K562 (cell line): ENCODE results near the gene GTPBP1. TPM values are rescaled to one million over a fixed set of nuclear protein-coding genes. Genes with fewer than 3 reads are reported as not detected.
A peak's percentile ranks its signal among the peaks of the same experiment; 100 is the strongest.

Source experiments
- CBX2 ChIP-seq: fragments of 200-600 bp; sonication (generic); IDR thresholded peaks from one replicate; pipeline ENCODE4 v1.6.1; 2012; ENCODE audit warnings: mild to moderate bottlenecking, low read length, inconsistent platforms; ENCODE audit not compliant: insufficient read depth, poor library complexity, severe bottlenecking
- CTCF ChIP-seq, 3 experiments: IDR thresholded peaks in 2 of 3; conservative IDR thresholded peaks in 1 of 3; 2 replicates each; pipeline ENCODE4 v1.5.1; 2011 to 2012; ENCODE audit warnings: low read length in 3 of 3, mild to moderate bottlenecking in 3 of 3, control low read depth in 2 of 3, improper control_type of control experiment in 1 of 3, inconsistent platforms in 1 of 3, low read depth in 1 of 3, mixed read lengths in 1 of 3, moderate library complexity in 1 of 3; ENCODE audit not compliant: insufficient read depth in 2 of 3
- ETV1 ChIP-seq: fragments of 450-650 bp; conservative IDR thresholded peaks from 2 replicates; pipeline ENCODE4 v1.6.1; 2016; ENCODE audit warnings: missing genetic modification characterization, control low read depth, low read depth, missing compliant biosample characterization
- EZH2 ChIP-seq: IDR thresholded peaks from 2 replicates; pipeline ENCODE4 v1.6.1; 2012; ENCODE audit warnings: low read depth, mild to moderate bottlenecking, inconsistent platforms, low read length, borderline replicate concordance
- GABPA ChIP-seq: fragments of 200-800 bp; sonication (Bioruptor generic); conservative IDR thresholded peaks from 2 replicates; pipeline ENCODE4 v1.6.1; 2016; ENCODE audit warnings: low read depth, missing genetic modification characterization, missing compliant biosample characterization
- GTF2F1 ChIP-seq: IDR thresholded peaks from 2 replicates; pipeline ENCODE4 v1.6.1; 2011; ENCODE audit warnings: low read depth, low read length, improper control_type of control experiment
- HDAC1 ChIP-seq, 2 experiments: fragments of 450-650 bp; IDR thresholded peaks; 2 replicates each; pipeline ENCODE4 v1.6.1; 2016 to 2017; ENCODE audit warnings: inconsistent platforms in 1 of 2, mild to moderate bottlenecking in 1 of 2, moderate library complexity in 1 of 2
- HDAC2 ChIP-seq: fragments of 450-650 bp; IDR thresholded peaks from 2 replicates; pipeline ENCODE4 v1.6.1; 2016; ENCODE audit warnings: mild to moderate bottlenecking
- MAFG ChIP-seq: fragments of 450-650 bp; conservative IDR thresholded peaks from 2 replicates; pipeline ENCODE4 v1.6.1; 2016; ENCODE audit warnings: missing genetic modification characterization, missing compliant biosample characterization
- MXD1 ChIP-seq: fragments of 250-450 bp; sonication (Bioruptor Pico); IDR thresholded peaks from 2 replicates; pipeline ENCODE4 v1.8.0; 2021; ENCODE audit warnings: borderline replicate concordance, mild to moderate bottlenecking, moderate library complexity; ENCODE audit not compliant: poor library complexity, severe bottlenecking
- PHF8 ChIP-seq: fragments of 200-600 bp; sonication (generic); IDR thresholded peaks from 2 replicates; pipeline ENCODE4 v1.6.1; 2012; ENCODE audit warnings: mixed run types, mild to moderate bottlenecking, inconsistent platforms, low read length, moderate library complexity, borderline replicate concordance
- PKNOX1 ChIP-seq: fragments of 450-650 bp; IDR thresholded peaks from 2 replicates; pipeline ENCODE4 v1.6.1; 2016
- POLR2H ChIP-seq: IDR thresholded peaks from 2 replicates; pipeline ENCODE4 v1.6.1; 2016; ENCODE audit warnings: missing genetic modification characterization, low read depth, mild to moderate bottlenecking, control low read depth, missing compliant biosample characterization, moderate library complexity
- RBM22 ChIP-seq: fragments of 200-400 bp; formaldehyde crosslinking; IDR thresholded peaks from 2 replicates; pipeline ENCODE4 v1.6.1; 2018; ENCODE audit warnings: low read length, low read depth; ENCODE audit not compliant: poor library complexity, severe bottlenecking
- RNF2 ChIP-seq: sonication (generic); IDR thresholded peaks from 2 replicates; pipeline ENCODE4 v1.6.1; 2016
- SIN3B ChIP-seq: fragments of 450-650 bp; IDR thresholded peaks from 2 replicates; pipeline ENCODE4 v1.6.1; 2017; ENCODE audit warnings: low read depth, mild to moderate bottlenecking, moderate library complexity
- SNAPC5 ChIP-seq: fragments of 250-450 bp; sonication (Bioruptor Pico); IDR thresholded peaks from 2 replicates; pipeline ENCODE4 v1.8.0; 2021; ENCODE audit warnings: moderate library complexity, mild to moderate bottlenecking, inconsistent platforms
- SP1 ChIP-seq: sonication (generic); formaldehyde crosslinking; IDR thresholded peaks from 2 replicates; pipeline ENCODE4 v1.8.1; 2022; ENCODE audit warnings: mild to moderate bottlenecking, missing genetic modification reagents
- TEAD1 ChIP-seq, 2 experiments: fragments of 450-650 bp in 1 of 2; sonication (generic) in 1 of 2; formaldehyde crosslinking; IDR thresholded peaks; 2 replicates each; pipeline versions ENCODE4 v1.4.0 to v1.8.0; 2020 to 2022; ENCODE audit warnings: mild to moderate bottlenecking in 2 of 2, missing genetic modification reagents in 1 of 2
- TEAD4 ChIP-seq, 2 experiments: sonication (generic) in 1 of 2; formaldehyde crosslinking in 1 of 2; IDR thresholded peaks; 2 replicates each; pipeline versions ENCODE4 v1.6.1 to v1.8.0; 2012 to 2022; ENCODE audit warnings: borderline replicate concordance in 1 of 2, inconsistent platforms in 1 of 2, low read length in 1 of 2, mild to moderate bottlenecking in 1 of 2, missing genetic modification reagents in 1 of 2
- THRAP3 ChIP-seq: fragments of 450-650 bp; IDR thresholded peaks from 2 replicates; pipeline ENCODE4 v1.6.1; 2016; ENCODE audit warnings: mild to moderate bottlenecking, inconsistent platforms, borderline replicate concordance
- ZKSCAN1 ChIP-seq: fragments of 150-350 bp; IDR thresholded peaks from 2 replicates; pipeline ENCODE4 v1.6.1; 2016; ENCODE audit warnings: low read depth, low read length
- ZNF184 ChIP-seq: sonication (generic); formaldehyde crosslinking; IDR thresholded peaks from 2 replicates; pipeline ENCODE4 v1.5.0; 2020; ENCODE audit warnings: missing genetic modification reagents
- polyA plus RNA-seq, 8 experiments: library from polyadenylated mRNA; depleted of rRNA in 4 of 8; stranded (reverse) in 5 of 8; unstranded in 3 of 8; fragments of >200 nt; fragmentation: Nextera tagmentation in 2 of 8; fragmentation: Illumina TruSeq in 1 of 8; extraction: Ambion mirVana in 2 of 8; extraction: Trizol in 1 of 8; gene quantifications; 2 replicates each; pipeline versions ENCODE4 v1.2.1 to v1.2.3, GENCODE V29; 2011 to 2014; ENCODE audit warnings: inconsistent platforms in 1 of 8, missing spikeins in 1 of 8
- total RNA-seq, 7 experiments: library from RNA; depleted of rRNA in 6 of 7; stranded (reverse); fragments of >200 nt in 6 of 7; fragmentation: Illumina TruSeq in 2 of 7; extraction: Trizol in 2 of 7; gene quantifications; 2 replicates each; pipeline versions ENCODE4 v1.2.1 to v1.2.3, GENCODE V29; 2011 to 2021; ENCODE audit warnings: low replicate concordance in 1 of 7

The GTPBP1 gene
- total and polyA plus RNA-seq, 9 of the 15 experiments (the other 6 are each of a cell fraction or from before 2014, with no cell fraction given), result 0.83 to 53.2 (median 23.3) TPM

GRCh38 chr22:38681582-38682335 is 24.0 kb upstream of the GTPBP1 start, which contains the start of gene TOMM22 (continued):
- TF ChIP-seq RNF2 (peak; percentile 32; the same call in 1 of the 2 replicates), TEAD4 (IDR thresholded peaks at IDR 0.05; ENCODE audit: low read length) (0 out of 2 replicates have a peak, but pooled peaks have one; percentile 9), TEAD4 (CRISPR knock-in tag; IDR thresholded peaks at IDR 0.05; ENCODE audit: borderline replicate concordance) (no peak), ZNF184 (CRISPR knock-in tag) (no peak), RBM22 (peak; percentile 31), GABPA (peak; percentile 99), THRAP3 (peak; percentile 68; the same call in 1 of the 2 replicates), SIN3B (peak; percentile 100), HDAC2 (peak; percentile 96), HDAC1 (IDR thresholded peaks at IDR 0.05) (peak in 1 of 2 experiments; percentile 99; a peak in 2 of 4 replicates), CBX2 (no peak), MXD1 (CRISPR knock-in tag) (no peak), ETV1 (peak; percentile 73), SNAPC5 (CRISPR knock-in tag) (no peak), TEAD1 (CRISPR knock-in tag; IDR thresholded peaks at IDR 0.05) (peak; percentile 5 to 57; a peak in 2 of 4 replicates), CTCF (IDR thresholded peaks at IDR 0.05 in 2 of 3, conservative IDR thresholded peaks at IDR 0.05 in 1 of 3; ENCODE audit: insufficient read depth in 2 of 3, low read depth in 1 of 3, low read length in 3 of 3) (peak; percentile 71 to 79 (median 76)), GTF2F1 (peak; percentile 77), MAFG (tag) (no peak), POLR2H (tag) (peak; percentile 43; the same call in 1 of the 2 replicates), ZKSCAN1 (0 out of 2 replicates have a peak, but pooled peaks have one; percentile 15), PKNOX1 (peak; percentile 58; the same call in 1 of the 2 replicates), EZH2 (no peak), SP1 (CRISPR knock-in tag) (peak; percentile 44; the same call in 1 of the 2 replicates), PHF8 (peak; percentile 86; the same call in 1 of the 2 replicates)
